Upper lobe of left lung (tissue), 4 donors: Measurements from ENCODE around the gene ZBTB17.

Source experiments
- CTCF ChIP-seq, 6 experiments: fragments of 450-650 bp in 4 of 6; fragments of 200-600 bp in 2 of 6; sonication (generic) in 2 of 6; IDR thresholded peaks; one replicate each; pipeline ENCODE4 v1.5.1; 2016 to 2019; ENCODE audit warnings: antibody characterized with exemption in 6 of 6
- EP300 ChIP-seq, 4 donors: sonication (generic); formaldehyde crosslinking; IDR thresholded peaks; one replicate each; pipeline ENCODE4 v1.5.1; 2017; ENCODE audit warnings: antibody characterized with exemption in 4 of 4, control low read depth in 2 of 4
- POLR2A ChIP-seq, 4 donors: fragments of 450-650 bp; IDR thresholded peaks; one replicate each; pipeline ENCODE4 v1.5.1; 2016 to 2017; ENCODE audit warnings: antibody characterized with exemption in 4 of 4, mild to moderate bottlenecking in 2 of 4

DNA sequence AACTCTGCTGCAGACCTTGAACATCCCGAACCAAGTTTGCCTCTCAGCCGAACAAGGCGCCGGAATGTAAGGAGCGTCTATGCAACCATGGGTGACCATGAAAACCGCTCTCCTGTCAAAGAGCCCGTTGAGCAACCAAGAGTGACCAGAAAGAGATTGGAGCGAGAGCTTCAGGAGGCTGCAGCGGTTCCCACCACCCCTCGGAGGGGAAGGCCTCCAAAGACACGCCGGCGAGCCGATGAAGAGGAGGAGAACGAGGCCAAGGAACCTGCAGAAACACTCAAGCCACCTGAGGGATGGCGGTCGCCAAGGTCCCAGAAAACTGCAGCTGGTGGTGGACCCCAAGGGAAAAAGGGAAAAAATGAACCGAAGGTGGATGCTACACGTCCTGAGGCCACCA lies 44.0 kb downstream of the ZBTB17 start:
- TF ChIP-seq CTCF (IDR thresholded peaks at IDR 0.05) (no peak), EP300 (IDR thresholded peaks at IDR 0.05) (no peak), POLR2A (IDR thresholded peaks at IDR 0.05) (no peak)
